Hepatocyte (in vitro differentiated cells): Measurements from ENCODE around the gene TRAPPC8.

Experiments used
- CTCF ChIP-seq: fragments of 200-600 bp; sonication (generic); IDR thresholded peaks from 2 replicates; pipeline ENCODE4 v1.5.1; 2016; ENCODE audit warnings: antibody characterized with exemption, mild to moderate bottlenecking; ENCODE audit not compliant: poor library complexity
- EZH2 ChIP-seq: fragments of 200-600 bp; sonication (generic); IDR thresholded peaks from 2 replicates; pipeline ENCODE4 v1.6.1; 2016; ENCODE audit warnings: antibody characterized with exemption, mild to moderate bottlenecking, borderline replicate concordance
- EZH2phosphoT487 ChIP-seq: fragments of 200-600 bp; sonication (generic); IDR thresholded peaks from one replicate; pipeline ENCODE4 v1.6.1; 2018; ENCODE audit warnings: antibody characterized with exemption, mild to moderate bottlenecking, low read depth, moderate library complexity; ENCODE audit not compliant: unreplicated experiment, severe bottlenecking

DNA sequence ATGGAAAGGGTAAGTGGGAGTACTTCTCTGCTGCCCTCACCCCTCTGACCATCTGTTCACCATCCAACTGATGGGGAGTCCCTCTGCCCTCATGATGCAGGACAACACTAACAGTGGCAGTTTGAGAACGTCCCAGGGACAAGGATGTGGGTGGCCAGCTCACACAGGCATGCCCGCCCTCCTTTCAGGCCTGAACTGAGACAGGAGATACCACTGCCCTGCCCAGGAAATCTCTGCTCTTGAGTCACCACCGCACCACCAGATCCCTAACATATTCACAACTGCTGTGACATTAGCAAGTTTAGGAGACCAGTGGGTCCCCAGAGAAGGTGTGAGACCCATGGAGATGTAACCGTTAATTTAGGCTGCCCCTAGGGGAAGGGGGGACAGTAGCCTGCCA is 66.2 kb downstream of the TRAPPC8 start:
- TF ChIP-seq CTCF (no peak), EZH2phosphoT487 (no peak), EZH2 (no peak)
